HL-60/S4 treated with retinoic acid at 250 ng/mL for 4 days and 3 days (cell line): Measurements from ENCODE around the gene SEPTIN7.

ENCODE experiments used
- in situ Hi-C: fragments of 300-500 bp; cut with MboI; formaldehyde crosslinking; loops from 2 replicates; pipeline ENCODE4 v1.7.0; 2022; ENCODE audit warnings: low sequenced_read_pairs

The SEPTIN7 gene

DNA sequence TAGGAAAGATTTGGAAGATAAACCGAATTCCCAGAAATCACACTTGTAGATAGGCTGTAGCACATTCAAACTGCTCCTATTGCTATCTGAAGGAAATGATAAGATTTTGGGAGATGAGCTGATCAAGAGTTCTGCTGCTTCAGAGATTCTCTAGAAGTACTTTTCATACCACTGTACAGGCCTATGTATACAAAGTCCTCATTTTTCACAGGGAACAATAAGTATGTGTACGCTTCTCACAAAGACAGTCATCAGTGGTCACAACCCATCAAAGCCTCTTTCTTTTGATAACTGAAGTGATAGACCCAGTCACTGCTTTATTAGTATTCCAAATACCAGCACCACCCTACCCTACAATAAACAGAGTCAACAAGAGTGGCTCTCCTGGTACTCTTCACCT lies 15.6 kb upstream of the SEPTIN7 start:
- in situ Hi-C loops: no loop called here

DNA sequence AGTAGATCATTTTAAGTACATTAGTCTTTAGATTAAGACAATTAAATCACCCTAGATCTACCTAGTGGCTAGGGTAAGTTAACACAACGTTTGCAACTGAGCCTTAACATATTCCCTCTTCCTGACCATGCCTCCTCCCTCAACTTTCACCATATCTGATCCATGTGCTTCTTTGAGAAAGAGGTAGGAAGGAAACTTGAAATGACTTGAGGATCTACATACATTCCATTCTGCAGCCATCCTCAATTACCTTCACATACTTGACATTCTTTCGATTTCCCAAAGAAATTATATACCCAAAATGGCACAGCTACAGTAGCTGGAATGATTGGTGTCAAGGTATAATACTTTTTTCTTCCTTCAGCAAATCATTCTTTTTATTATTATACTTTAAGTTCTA lies 12.9 kb upstream of the SEPTIN7 start:
- in situ Hi-C loops: no loop called here

DNA sequence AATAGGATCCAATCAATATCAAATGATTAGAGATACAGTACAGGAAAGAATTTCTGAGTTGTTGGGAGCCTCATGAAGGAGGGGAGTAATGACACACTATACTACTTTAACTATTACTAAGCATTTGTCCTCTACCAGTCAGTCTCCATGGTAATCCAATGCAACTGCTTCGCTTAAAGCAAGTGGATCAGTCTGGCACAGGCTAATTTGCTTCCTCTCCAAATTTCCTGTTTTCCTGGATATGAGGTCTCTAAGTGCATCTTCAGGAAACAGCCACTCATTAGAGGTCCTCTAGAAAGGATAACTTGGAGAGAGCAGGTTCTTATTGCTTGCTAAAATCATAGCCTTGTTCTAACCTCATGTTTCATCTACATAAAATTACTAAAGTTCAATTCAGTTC lies 8.4 kb upstream of the SEPTIN7 start:
- in situ Hi-C loops: no loop called here

DNA sequence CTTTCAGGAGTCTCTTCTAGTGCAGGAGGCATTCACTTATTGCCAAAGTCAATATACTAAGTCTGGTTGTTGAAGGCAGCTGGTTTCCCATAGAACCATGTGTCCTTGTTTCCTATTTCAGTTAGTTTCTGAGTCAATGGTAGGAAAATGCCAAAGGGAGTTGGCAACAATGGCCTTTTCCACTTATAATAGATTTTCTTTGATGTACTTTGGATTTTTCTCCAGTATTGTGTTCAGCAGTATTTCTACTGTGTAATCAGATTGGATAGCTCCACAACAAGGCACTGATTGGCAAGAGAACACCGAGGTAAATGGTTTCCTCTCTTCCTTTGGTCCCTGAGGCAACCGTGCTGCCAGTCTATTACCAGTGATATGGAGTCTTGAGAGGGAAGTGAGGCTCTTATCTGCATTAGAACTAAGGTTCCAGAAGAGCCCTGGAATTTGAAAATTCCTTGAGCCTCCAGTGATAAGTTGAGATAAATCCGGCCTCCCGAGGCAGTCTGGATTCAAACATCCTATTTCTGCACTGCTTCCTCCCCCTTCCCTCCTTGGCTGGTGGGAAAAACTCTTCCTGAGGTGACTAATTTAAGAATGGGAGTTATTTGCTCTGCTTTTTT lies 7.9 kb upstream of the SEPTIN7 start:
- in situ Hi-C loops: no loop called here

DNA sequence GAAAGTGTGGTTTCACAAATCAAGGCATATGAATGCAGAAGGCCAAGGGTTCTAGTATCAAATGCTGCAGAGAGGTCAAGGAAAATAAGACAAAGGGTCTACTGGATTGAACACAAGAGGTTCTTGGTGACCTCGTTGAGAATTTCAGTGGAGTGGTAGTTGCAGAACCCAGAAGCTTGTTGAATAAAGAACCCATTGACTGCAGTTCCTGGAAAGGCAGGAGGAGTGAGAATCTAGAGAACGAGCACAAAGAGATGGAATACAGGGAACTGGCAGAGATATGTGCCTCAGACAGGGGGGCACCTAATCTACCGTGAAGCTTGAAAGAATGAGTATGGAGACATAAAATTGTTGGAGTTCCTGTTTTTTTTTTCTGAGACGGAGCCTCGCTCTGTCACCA lies 3.5 kb upstream of the SEPTIN7 start:
- in situ Hi-C loops: no loop called here

DNA sequence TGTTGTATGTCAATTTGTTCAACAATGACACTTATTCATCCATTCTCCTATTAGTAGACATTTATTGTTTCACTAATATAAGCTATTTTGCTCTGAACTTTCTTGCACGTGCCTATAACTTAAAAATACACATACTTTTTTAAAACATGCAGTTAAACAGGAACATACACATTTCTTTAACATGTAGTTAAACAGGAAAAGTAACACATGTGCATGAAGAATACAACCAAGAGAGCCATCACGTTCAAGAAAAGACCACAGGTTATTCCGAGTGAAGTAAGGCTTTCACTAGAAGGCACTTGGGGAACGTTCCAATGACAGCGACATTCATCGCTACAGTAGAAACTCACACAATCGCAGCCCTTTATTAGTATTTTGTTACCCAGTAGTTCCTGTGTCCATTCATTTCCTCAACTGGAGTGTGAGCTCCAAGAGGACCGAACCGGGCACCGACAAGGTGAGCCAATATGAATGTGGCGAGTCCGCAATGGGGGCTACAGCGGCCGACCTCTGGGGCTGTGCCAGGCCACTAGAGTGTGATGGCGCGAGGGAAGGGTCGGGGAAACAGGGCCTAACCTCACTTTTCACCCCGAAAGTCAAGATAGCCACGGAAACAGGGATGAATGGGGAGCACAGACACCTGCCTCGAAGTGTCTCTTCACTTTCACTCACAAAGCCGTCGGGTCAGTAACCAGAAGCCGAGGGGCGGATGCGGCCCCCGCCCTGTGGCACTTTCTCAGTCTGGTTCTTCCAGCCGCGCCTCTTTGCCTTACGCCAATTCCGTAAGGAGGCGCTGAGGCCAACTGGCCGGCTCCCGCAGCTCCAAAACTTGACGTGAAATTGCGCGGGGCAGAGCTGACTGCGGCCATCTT lies 775 bp upstream of the SEPTIN7 start:
- in situ Hi-C loops: no loop called here

DNA sequence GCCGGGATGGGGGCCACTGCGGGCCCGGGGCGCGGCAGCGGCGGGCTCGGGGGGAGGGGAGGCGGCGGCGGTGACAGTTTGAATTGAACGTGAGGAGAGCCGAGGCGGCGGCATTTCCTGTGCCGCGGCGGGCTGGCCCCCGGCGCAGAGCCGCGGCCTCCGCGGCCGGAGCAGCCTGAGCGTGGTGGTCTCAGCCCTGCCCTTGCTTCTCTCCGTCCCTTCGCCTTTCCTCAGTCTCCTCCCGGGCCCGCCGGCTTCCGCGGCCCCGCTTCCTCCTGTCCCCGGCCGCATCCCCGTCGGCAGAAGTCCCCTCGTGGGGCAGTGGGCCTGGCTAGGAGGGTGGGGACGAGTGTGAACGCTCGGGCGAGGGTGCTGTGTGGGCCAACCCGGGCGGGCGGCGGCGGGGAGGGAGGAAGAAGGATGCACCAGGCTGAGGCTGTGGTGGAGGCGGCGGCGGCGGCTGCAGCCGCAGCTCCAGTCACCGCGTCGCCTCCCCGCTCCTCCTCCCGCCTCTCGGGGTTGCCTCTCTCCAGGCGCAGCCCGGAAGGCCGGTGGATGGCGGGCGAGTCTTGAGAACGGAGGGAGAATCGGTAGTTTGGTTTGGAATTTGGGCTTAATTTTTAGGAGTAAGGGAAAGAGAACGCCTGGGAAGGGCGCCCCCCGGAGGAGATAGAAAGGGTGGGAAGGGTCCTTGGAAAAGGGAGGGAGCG lies 690 bp downstream of the SEPTIN7 start:
- in situ Hi-C loops: no loop called here

DNA sequence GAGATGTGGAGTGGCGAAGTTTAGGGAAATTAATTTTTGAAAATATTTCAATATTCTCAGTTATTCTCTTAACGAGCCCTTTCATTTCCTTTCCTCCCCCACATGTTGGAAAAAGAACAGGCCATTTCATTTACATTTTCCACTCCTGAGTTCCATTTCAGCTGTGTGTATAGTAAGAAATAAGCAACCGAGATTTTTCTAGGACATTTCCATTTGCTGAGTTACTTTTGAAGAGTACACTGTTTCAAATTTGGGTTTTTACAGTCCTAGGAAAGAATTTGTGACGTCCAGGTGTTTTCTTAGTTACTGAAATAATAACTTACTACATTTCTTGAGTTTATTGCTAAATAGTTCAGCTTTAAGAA lies 1.2 kb downstream of the SEPTIN7 start:
- in situ Hi-C loops: no loop called here

DNA sequence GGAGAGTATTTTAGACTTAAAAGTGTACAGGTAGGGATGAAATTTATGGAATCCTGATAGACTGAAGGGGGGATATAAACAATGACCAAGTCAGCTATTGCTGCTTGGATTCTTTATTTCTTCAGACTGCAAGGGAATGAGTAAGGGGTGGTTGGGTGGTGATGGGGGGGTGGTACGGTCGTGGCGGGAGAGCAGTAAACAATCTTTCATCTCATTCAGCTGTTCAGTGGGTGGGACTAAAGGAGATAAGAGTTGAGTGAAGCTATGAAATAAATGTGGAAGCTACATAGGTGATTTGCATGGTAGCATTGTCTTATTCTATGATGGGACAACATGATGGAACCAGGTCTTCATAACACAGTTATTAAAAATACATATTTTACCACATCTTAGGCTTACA lies 1.8 kb downstream of the SEPTIN7 start:
- in situ Hi-C loops: no loop called here

DNA sequence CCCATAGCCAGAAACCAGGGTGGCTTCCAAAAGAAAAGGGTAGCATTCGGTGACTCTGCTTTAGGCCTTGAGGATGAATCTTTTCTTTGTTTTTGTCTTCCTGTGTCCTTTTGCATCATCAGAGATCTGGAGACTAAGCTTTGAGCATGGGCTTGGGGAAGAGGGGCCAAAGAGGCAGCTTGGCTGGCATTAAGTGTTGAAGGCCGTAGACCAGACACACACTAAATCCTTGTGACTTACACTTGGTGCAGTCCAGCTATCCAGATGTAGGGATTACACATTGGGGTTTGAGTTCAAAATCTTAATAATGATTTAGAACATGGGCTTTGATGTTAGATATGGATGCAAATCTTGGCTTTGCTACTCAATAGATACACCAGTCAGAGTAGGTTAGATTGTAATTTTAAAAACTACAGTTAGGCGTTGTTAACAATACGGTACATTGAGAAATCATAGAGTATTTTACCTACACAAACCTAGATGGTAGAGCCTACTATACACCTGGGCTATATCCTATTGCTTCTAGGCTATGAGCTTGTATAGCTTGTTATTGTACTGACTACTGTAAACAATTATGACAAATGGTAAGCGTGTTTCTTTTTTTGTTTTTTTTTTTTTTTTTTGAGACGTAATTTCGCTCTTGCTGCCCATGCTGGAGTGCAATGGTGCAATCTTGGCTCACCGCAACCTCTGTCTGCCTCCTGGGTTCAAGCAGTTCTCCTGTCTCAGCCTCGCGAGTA lies 3.5 kb downstream of the SEPTIN7 start:
- in situ Hi-C loops: no loop called here

DNA sequence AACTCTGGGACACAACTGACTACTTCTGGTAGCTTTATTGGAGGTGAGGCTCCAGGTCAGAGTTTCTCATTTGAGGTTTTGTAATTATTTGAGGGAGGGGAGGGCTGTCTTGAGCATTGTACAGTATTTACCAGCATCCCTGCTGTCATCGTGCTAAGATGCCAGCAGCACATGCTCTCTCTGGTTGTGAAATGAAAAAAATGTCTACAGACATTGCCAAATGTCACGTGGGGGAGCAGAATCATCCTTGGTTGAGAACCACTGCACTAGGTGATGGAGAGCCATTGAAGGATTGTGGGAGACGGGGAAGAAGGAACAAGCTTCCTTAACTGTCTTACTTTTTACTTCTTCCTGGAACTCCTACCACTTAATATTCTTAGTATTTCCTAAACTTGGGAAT lies 5.0 kb downstream of the SEPTIN7 start:
- in situ Hi-C loops: no loop called here

DNA sequence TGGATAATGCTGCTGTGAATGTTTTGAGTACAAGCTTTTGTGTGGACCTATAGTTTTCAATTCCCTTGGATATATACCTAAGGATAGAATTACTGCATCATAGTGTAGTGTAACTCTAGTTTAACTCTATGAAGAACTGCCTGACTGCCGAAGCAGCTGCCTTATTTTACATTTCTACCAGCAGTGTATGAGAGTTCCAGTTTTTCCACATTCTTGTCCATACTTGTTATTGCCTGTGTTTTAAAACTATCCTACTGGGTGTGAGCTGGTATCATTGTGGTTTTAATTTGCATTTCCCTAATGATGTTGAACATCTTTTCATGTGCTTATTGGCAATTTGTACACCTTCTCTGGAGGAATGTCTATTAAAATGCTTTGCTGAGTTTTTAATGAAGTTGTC lies 15.7 kb downstream of the SEPTIN7 start:
- in situ Hi-C loops: no loop called here

DNA sequence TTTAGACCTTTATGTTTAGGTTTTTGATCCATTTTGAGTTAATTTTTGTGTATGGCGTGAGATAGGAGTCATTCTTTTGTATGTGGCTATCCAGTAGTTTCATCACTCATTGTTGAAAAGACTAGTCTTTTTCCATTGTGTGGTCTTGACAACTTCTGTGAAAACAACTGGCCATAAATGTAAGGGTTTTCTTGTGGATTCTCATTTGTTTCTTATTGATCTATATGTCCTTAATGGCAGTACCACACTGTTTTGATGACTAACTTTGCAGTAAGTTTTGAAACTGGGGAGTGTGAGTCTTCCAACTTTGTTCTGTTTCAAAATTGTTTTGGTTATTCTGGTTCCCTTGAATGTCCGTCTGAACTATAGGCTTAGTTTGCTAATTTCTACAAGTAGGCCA lies 16.3 kb downstream of the SEPTIN7 start:
- in situ Hi-C loops: no loop called here

DNA sequence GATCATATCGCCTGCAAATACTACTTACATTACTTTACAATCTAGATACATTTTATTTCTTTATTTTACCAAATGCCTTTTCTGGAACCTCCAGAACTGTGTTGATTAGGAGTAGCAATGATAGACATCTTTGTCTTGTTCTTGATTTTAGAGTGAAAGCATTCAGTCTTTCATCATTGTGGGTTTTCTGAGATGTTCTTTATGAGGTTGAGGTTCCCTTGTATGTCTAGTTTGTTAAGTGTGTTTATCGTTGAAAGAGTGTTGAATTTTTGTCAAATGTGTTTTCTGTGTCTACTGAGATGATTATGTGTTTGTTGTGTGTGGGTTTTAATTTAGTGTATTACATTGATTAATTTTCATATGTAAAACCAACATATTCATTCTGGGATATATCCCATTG lies 17.1 kb downstream of the SEPTIN7 start:
- in situ Hi-C loops: no loop called here

DNA sequence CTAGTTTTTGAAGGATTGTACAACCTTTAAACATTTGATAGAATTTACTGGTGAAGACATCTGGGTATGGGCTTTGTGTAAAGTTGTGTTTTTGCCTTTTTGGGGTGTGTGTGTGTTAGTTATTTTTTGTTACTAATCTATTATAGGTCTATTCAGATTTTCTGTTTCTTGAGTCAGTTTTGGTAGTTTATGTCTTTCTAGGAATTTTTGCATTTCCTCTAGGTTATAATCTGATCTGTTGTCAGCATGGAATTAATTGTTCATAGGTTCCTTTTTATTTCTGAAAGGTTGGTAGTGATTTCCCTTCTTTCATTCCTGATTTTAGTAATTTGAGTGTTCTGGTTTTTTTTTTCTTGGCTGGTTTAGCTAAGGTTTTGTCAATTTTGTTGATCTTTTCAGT lies 17.7 kb downstream of the SEPTIN7 start:
- in situ Hi-C loops: no loop called here

DNA sequence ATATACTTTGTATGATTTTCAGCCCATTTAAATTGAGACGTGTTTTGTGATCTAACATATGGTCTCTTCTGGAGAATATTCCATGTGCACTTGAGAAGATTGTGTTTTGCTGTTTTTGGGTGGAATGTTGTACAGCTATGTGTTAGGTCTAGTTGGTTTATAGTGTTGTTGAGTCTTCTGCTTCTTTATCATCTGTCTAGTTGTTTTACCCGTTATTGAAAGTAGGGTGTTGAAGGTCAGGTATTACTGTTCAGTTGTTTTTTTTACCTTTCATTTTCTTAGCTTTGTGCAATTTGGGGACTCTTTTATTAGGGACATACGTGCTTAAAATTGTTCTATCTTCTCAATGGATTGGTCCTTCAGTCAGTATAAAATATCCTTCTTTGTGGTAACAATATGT lies 18.5 kb downstream of the SEPTIN7 start:
- in situ Hi-C loops: no loop called here

DNA sequence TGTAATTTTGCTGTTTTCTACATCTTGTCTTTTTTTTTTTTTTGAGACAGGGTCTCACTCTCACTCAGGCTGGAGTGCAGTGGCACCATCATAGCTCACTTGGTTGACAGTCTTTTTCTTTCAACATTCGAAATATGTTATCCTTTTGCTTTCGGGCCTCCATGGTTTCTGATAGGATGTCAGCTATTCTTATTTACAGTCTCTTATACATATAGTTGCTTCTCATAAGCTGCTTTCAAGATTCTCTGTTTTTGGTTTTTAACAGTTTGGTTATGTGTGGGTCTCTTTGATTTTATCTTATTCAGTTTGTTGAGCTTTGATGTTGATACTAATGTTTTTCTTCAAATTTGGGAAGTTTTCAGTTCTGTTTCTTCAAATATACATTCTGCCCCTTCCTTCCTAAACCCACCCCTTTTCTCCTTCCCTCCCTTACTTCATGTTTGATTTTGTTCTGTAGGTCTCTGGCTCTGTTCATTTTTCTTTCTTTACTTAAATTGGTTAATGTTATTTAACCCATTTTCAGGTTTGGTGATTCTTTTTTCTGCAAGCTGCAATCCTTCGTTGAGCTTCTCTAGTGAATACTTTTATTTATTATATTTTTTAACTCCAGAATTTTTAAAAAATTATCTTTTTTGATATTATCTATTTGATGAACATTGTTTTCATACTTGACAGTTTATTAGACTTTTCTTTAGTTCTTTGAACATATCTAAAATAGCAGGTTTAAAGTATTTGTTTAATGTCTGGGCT lies 19.3 kb downstream of the SEPTIN7 start:
- in situ Hi-C loops: no loop called here

DNA sequence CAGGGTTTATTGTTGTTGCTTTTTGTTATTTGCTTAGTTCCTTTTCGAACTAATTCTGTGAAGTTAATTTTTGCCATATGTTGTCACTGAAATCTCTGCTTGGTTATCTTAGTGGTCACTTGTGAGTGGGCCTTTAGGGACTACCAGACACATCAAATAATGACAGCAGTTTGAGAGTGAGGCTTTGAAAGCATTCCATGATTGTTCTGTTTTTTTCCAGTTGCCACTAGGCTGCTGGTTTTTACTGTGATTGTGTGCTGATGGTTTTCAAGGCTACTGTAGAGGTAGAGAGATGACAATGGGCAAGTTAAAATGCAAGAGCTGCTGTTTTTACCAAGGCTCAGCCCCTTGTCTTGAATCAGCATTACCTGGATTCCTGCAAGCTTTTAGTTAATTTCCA lies 20.0 kb downstream of the SEPTIN7 start:
- in situ Hi-C loops: no loop called here

DNA sequence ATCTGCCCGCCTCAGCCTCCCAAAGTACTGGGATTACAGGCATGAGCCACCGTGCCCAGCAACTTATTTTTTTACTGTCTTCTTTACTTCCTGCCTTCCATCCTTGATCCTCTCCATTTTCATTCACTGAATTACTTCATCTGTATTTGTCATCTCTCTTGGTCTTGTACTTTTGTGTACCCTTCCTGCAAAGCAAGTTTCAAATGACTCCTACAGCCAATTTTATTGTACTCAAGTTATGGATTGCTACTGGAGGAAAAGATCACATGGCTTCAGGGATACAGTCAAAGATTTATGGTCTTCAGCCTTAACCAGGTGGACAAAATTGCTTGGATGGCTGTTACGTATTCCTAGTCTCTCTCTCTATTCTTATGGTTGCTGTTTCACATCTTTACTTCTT lies 22.6 kb downstream of the SEPTIN7 start:
- in situ Hi-C loops: no loop called here

DNA sequence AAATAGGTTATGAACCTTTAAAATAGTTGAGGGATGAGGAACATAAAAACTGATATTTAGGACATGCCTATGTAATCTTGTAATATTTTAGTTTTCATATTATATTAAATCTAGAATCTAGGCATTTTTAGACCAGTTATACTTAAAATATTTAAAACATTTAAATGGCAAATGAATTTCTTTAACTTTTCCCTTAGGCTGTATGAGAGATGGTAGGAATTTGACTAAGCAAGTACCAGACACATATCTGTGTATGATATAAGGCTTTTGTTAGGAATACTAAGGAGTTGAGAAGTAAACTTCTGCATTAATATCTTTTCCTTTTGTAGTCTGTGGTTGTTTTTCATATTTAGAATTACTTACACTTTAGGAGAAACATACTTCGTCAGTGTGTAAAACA lies 25.1 kb downstream of the SEPTIN7 start:
- in situ Hi-C loops: no loop called here

DNA sequence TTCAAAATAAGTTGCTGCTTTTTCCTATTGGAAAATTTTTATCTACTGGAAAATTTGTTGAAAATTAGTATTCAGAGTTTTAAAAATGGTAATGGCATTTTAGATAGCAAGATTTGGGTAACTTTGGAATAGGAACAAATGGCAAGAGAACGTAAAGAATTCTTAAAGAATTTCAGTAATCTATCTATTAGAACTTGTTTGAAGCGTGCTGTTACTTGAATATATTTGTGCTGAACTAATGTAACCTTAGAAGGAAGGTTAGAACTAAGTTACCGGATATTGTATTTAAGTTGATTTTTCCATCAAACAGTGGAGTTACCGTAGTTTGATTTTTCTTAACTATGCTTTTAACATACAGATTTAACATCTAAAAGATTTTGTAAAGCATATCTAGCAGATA lies 25.9 kb downstream of the SEPTIN7 start:
- in situ Hi-C loops: no loop called here
